K562 (cell line): ENCODE results near the gene DEDD2. TPM values are rescaled to one million over a fixed set of nuclear protein-coding genes. Genes with fewer than 3 reads are reported as not detected.

ENCODE experiments used
- ATAC-seq: fragments of 200-7000 bp; cut with Tn5 transposase; 3 replicates; pipeline ENCODE4 v1.9.1; 2020; ENCODE audit warnings: moderate library complexity
- BruUV-seq: library from RNA; stranded (reverse); fragments of 400-500 nt; replicated peaks from 2 replicates; lab custom pipeline; 2021; lab: Mats Ljungman, UMichigan
- CTCF ChIA-PET: fragments of 300-600 bp; formaldehyde crosslinking; extraction: SDS; loops from one replicate; lab custom pipeline; 2021; ENCODE audit warnings: low intra/inter-chr PET ratio; lab: Yijun Ruan, JAX
- POLR2A ChIA-PET: fragments of 300-600, 350-650 bp; sonication (Branson Sonifier 250); formaldehyde crosslinking; extraction: SDS; loops from one replicate; lab custom pipeline; 2021; ENCODE audit warnings: antibody characterized with exemption, inconsistent platforms; lab: Yijun Ruan, JAX
- DNase-seq, 4 experiments: peaks; one replicate each; pipeline versions ENCODE4 v3.0.0 to v3.0.0-alpha.2; 2011 to 2018; ENCODE audit warnings: low spot score in 3 of 4, mixed read lengths in 3 of 4; ENCODE audit errors: extremely low read depth in 1 of 4
- FAIRE-seq: peaks from 2 replicates; lab custom pipeline; 2011; peaks lifted over from hg19 to GRCh38; lab: Jason Lieb, UNC
- H2AFZ ChIP-seq: 2 replicates; pipeline ENCODE4 v1.6.0; 2011; ENCODE audit warnings: low read depth, low read length, control low read depth, inconsistent platforms
- H3K27ac ChIP-seq: fragments of 200-600 bp; 3 replicates; pipeline ENCODE4 v1.8.0; 2011; ENCODE audit warnings: low read depth, mild to moderate bottlenecking, control low read depth, inconsistent platforms, low read length, moderate library complexity, mixed read lengths; ENCODE audit errors: extremely low read depth
- H3K27me3 ChIP-seq, 2 experiments: fragments of 300-600 bp in 1 of 2; 2 replicates in 1 of 2; 3 replicates in 1 of 2; pipeline versions ENCODE4 v1.6.0 to v1.8.0; 2011; ENCODE audit warnings: inconsistent platforms in 2 of 2, low read length in 2 of 2, mild to moderate bottlenecking in 1 of 2, mixed read lengths in 1 of 2, moderate library complexity in 1 of 2; ENCODE audit not compliant: control insufficient read depth in 2 of 2, insufficient read depth in 2 of 2
- H3K36me3 ChIP-seq: fragments of 300-600 bp; 3 replicates; pipeline ENCODE4 v1.8.0; 2011; ENCODE audit warnings: mild to moderate bottlenecking, low read length, inconsistent platforms; ENCODE audit not compliant: control insufficient read depth, insufficient read depth
- H3K4me1 ChIP-seq, 2 experiments: fragments of 200-600 bp in 1 of 2; replicated peaks in 1 of 2; 2 replicates in 1 of 2; 3 replicates in 1 of 2; pipeline versions ENCODE4 v1.5.1 to v1.8.0; 2011; ENCODE audit warnings: inconsistent platforms in 2 of 2, low read length in 2 of 2, mild to moderate bottlenecking in 1 of 2, mixed read lengths in 1 of 2, moderate library complexity in 1 of 2; ENCODE audit not compliant: control insufficient read depth in 2 of 2, insufficient read depth in 2 of 2
- H3K4me2 ChIP-seq: 2 replicates; pipeline ENCODE4 v1.6.1; 2011; ENCODE audit warnings: low read length, control low read depth, inconsistent platforms, mixed read lengths; ENCODE audit not compliant: insufficient read depth
- H3K4me3 ChIP-seq: fragments of 200-600 bp; sonication (generic), shearing (Covaris generic); 2 replicates; pipeline ENCODE4 v1.5.1; 2016; ENCODE audit warnings: control low read depth, inconsistent platforms
- H3K79me2 ChIP-seq: fragments of 200-600 bp; 3 replicates; pipeline ENCODE4 v1.8.0; 2011; ENCODE audit warnings: low read length, inconsistent platforms; ENCODE audit not compliant: control insufficient read depth, insufficient read depth
- H3K9ac ChIP-seq, 2 experiments: 2 replicates each; pipeline versions ENCODE4 v1.6.0 to v1.6.1; 2011; ENCODE audit warnings: low read depth in 2 of 2, low read length in 2 of 2, control low read depth in 1 of 2, inconsistent platforms in 1 of 2, mild to moderate bottlenecking in 1 of 2, mixed read lengths in 1 of 2; ENCODE audit not compliant: insufficient read depth in 1 of 2
- H3K9me1 ChIP-seq: one replicate; pipeline ENCODE4 v1.6.0; 2011; ENCODE audit warnings: inconsistent platforms, mild to moderate bottlenecking, low read length, moderate library complexity; ENCODE audit not compliant: control insufficient read depth, insufficient read depth
- H3K9me3 ChIP-seq: replicated peaks from 2 replicates; pipeline ENCODE4 v1.5.1; 2011; ENCODE audit warnings: low read depth, low read length, inconsistent platforms; ENCODE audit not compliant: control insufficient read depth, insufficient read depth
- H4K20me1 ChIP-seq: replicated peaks from 2 replicates; pipeline ENCODE4 v1.6.1; 2011; ENCODE audit warnings: low read length, inconsistent platforms, mixed read lengths; ENCODE audit not compliant: control insufficient read depth, insufficient read depth
- KAT8 ChIP-seq: fragments of 450-650 bp; IDR thresholded peaks from 2 replicates; pipeline ENCODE4 v1.6.1; 2016; ENCODE audit warnings: low read depth, mild to moderate bottlenecking
- KDM4B ChIP-seq, 2 experiments: fragments of 450-650 bp in 1 of 2; sonication (generic) in 1 of 2; IDR thresholded peaks; 2 replicates each; pipeline ENCODE4 v1.6.1; 2016 to 2017; ENCODE audit warnings: borderline replicate concordance in 2 of 2, antibody characterized with exemption in 1 of 2, low read depth in 1 of 2, mild to moderate bottlenecking in 1 of 2
- WGBS: fragments of 100-300 bp; shearing (Covaris generic); methylation state at CpG from one replicate; pipeline ENCODE4 v1.1.6; 2016; ENCODE audit warnings: low coverage, mixed read lengths; ENCODE audit not compliant: insufficient coverage; ENCODE audit errors: missing lambda C conversion rate; 5-methylcytosine and 5-hydroxymethylcytosine counted together
- in situ Hi-C: fragments of 300-500 bp; cut with MboI; formaldehyde crosslinking; loops from 4 replicates; pipeline ENCODE4 v1.15.0; 2018; ENCODE audit warnings: inconsistent platforms, mixed read lengths
- intact Hi-C: fragments of 100-400 bp; cut with micrococcal nuclease; formaldehyde crosslinking; loops from 2 replicates; pipeline ENCODE4 v1.14.2; 2022
- polyA plus RNA-seq, 8 experiments: library from polyadenylated mRNA; depleted of rRNA in 4 of 8; stranded (reverse) in 5 of 8; unstranded in 3 of 8; fragments of >200 nt; fragmentation: Nextera tagmentation in 2 of 8; fragmentation: Illumina TruSeq in 1 of 8; extraction: Ambion mirVana in 2 of 8; extraction: Trizol in 1 of 8; gene quantifications; 2 replicates each; pipeline versions ENCODE4 v1.2.1 to v1.2.3, GENCODE V29; 2011 to 2014; ENCODE audit warnings: inconsistent platforms in 1 of 8, missing spikeins in 1 of 8
- total RNA-seq, 7 experiments: library from RNA; depleted of rRNA in 6 of 7; stranded (reverse); fragments of >200 nt in 6 of 7; fragmentation: Illumina TruSeq in 2 of 7; extraction: Trizol in 2 of 7; gene quantifications; 2 replicates each; pipeline versions ENCODE4 v1.2.1 to v1.2.3, GENCODE V29; 2011 to 2021; ENCODE audit warnings: low replicate concordance in 1 of 7
- TF ChIP-seq, protein P1 (sequence below): fragments of 450-650 bp; IDR thresholded peaks from 2 replicates; pipeline ENCODE4 v1.6.1; 2016; ENCODE audit warnings: mild to moderate bottlenecking, moderate library complexity
- TF ChIP-seq, protein P2 (sequence below): sonication (generic); formaldehyde crosslinking; IDR thresholded peaks from 2 replicates; pipeline ENCODE4 v1.8.0; 2022; ENCODE audit warnings: missing genetic modification reagents, mild to moderate bottlenecking, moderate library complexity, borderline replicate concordance
- TF ChIP-seq, protein P3 (sequence below), 3 experiments: IDR thresholded peaks in 2 of 3; conservative IDR thresholded peaks in 1 of 3; 2 replicates each; pipeline ENCODE4 v1.5.1; 2011 to 2012; ENCODE audit warnings: low read length in 3 of 3, mild to moderate bottlenecking in 3 of 3, control low read depth in 2 of 3, improper control_type of control experiment in 1 of 3, inconsistent platforms in 1 of 3, low read depth in 1 of 3, mixed read lengths in 1 of 3, moderate library complexity in 1 of 3; ENCODE audit not compliant: insufficient read depth in 2 of 3

DEDD2 gene
- total and polyA plus RNA-seq, 9 of the 15 experiments (the other 6 are each of a cell fraction or from before 2014, with no cell fraction given) = 4.3 to 43.0 (median 29.2) TPM

DNA sequence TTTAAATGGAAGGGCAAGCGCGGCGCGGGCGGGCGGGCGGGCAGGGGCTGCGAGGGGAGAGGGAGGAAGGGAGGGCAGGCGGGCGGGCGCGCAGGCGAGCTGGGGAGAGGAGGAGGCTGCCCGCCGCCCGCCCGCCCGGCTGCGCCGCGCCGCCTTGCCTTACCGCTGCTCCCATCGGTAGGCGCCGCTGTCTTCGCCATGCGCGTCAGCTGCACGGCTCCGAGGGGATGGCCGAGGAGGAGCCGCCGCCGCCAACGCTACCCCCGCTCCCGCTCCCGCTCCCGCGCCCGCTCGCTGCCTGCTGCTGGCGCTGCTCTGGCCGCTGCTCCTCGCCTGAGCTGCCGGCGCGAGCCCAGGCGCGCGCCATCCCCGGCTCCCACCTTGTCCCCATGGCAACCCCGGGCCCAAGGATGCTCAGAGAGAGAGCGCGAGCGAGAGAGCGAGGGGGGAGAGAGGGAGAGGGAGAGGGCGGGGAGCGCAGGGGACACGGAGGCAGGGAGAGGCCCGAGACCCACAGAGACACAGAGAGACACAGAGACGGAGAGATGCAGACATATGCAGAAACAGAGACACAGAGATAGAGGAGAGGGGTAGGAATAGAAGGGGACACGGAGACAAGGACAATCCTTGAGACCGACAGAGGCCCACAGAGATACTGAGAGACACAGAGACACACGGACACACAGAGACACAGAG is 40.3 kb downstream of the DEDD2 start:
- no peak overlapping the region for H2AFZ ChIP-seq
- H3K4me2 ChIP-seq = no peak overlapping the region
- in situ Hi-C loops (no loop called here), intact Hi-C loops (no loop called here)
- no peaks in the 10 kb centered on the region for H3K9me1 ChIP-seq
- no peak overlapping the region for H3K27ac ChIP-seq
- H3K27me3 ChIP-seq = peaks cover 48 to 83% of the 10 kb centered on the region in 2 experiments
- DNase-seq (peak; percentile 59 to 76 (median 70)), ATAC-seq (peak; percentile 96), FAIRE-seq (no peak)
- peaks cover 0 to 15% of the 10 kb centered on the region in 2 experiments; a peak in 3 of 5 replicates for H3K4me1 ChIP-seq
- no peaks in the 10 kb centered on the region for H3K9me3 ChIP-seq
- no peaks in the 10 kb centered on the region for H3K79me2 ChIP-seq
- ChIA-PET CTCF (interaction anchor here (0.6 to 0.9 kb wide), 2 partner anchors 69 to 226 kb away, joined by 3 read pairs; no protein-coding TSS in a partner anchor), POLR2A (interaction anchor here (1.1 to 1.2 kb wide), 2 partner anchors 12 to 14 kb away, joined by 3 to 4 read pairs; no protein-coding TSS in a partner anchor)
- no peaks in the 10 kb centered on the region for H3K36me3 ChIP-seq
- H3K4me3 ChIP-seq = no peak overlapping the region
- no TSS peak for BruUV-seq
- WGBS = 0% methylated on average over 8 of the region's 66 CpGs
- H4K20me1 ChIP-seq = peaks cover 19% of the 10 kb centered on the region; the same call in 1 of the 2 replicates
- H3K9ac ChIP-seq = no peak overlapping the region
- TF ChIP-seq, protein P1, sequence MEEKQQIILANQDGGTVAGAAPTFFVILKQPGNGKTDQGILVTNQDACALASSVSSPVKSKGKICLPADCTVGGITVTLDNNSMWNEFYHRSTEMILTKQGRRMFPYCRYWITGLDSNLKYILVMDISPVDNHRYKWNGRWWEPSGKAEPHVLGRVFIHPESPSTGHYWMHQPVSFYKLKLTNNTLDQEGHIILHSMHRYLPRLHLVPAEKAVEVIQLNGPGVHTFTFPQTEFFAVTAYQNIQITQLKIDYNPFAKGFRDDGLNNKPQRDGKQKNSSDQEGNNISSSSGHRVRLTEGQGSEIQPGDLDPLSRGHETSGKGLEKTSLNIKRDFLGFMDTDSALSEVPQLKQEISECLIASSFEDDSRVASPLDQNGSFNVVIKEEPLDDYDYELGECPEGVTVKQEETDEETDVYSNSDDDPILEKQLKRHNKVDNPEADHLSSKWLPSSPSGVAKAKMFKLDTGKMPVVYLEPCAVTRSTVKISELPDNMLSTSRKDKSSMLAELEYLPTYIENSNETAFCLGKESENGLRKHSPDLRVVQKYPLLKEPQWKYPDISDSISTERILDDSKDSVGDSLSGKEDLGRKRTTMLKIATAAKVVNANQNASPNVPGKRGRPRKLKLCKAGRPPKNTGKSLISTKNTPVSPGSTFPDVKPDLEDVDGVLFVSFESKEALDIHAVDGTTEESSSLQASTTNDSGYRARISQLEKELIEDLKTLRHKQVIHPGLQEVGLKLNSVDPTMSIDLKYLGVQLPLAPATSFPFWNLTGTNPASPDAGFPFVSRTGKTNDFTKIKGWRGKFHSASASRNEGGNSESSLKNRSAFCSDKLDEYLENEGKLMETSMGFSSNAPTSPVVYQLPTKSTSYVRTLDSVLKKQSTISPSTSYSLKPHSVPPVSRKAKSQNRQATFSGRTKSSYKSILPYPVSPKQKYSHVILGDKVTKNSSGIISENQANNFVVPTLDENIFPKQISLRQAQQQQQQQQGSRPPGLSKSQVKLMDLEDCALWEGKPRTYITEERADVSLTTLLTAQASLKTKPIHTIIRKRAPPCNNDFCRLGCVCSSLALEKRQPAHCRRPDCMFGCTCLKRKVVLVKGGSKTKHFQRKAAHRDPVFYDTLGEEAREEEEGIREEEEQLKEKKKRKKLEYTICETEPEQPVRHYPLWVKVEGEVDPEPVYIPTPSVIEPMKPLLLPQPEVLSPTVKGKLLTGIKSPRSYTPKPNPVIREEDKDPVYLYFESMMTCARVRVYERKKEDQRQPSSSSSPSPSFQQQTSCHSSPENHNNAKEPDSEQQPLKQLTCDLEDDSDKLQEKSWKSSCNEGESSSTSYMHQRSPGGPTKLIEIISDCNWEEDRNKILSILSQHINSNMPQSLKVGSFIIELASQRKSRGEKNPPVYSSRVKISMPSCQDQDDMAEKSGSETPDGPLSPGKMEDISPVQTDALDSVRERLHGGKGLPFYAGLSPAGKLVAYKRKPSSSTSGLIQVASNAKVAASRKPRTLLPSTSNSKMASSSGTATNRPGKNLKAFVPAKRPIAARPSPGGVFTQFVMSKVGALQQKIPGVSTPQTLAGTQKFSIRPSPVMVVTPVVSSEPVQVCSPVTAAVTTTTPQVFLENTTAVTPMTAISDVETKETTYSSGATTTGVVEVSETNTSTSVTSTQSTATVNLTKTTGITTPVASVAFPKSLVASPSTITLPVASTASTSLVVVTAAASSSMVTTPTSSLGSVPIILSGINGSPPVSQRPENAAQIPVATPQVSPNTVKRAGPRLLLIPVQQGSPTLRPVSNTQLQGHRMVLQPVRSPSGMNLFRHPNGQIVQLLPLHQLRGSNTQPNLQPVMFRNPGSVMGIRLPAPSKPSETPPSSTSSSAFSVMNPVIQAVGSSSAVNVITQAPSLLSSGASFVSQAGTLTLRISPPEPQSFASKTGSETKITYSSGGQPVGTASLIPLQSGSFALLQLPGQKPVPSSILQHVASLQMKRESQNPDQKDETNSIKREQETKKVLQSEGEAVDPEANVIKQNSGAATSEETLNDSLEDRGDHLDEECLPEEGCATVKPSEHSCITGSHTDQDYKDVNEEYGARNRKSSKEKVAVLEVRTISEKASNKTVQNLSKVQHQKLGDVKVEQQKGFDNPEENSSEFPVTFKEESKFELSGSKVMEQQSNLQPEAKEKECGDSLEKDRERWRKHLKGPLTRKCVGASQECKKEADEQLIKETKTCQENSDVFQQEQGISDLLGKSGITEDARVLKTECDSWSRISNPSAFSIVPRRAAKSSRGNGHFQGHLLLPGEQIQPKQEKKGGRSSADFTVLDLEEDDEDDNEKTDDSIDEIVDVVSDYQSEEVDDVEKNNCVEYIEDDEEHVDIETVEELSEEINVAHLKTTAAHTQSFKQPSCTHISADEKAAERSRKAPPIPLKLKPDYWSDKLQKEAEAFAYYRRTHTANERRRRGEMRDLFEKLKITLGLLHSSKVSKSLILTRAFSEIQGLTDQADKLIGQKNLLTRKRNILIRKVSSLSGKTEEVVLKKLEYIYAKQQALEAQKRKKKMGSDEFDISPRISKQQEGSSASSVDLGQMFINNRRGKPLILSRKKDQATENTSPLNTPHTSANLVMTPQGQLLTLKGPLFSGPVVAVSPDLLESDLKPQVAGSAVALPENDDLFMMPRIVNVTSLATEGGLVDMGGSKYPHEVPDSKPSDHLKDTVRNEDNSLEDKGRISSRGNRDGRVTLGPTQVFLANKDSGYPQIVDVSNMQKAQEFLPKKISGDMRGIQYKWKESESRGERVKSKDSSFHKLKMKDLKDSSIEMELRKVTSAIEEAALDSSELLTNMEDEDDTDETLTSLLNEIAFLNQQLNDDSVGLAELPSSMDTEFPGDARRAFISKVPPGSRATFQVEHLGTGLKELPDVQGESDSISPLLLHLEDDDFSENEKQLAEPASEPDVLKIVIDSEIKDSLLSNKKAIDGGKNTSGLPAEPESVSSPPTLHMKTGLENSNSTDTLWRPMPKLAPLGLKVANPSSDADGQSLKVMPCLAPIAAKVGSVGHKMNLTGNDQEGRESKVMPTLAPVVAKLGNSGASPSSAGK = no peak
- TF ChIP-seq KDM4B (IDR thresholded peaks at IDR 0.05; ENCODE audit: borderline replicate concordance in 2 of 2, low read depth in 1 of 2) = no peak
- TF ChIP-seq, protein P2, sequence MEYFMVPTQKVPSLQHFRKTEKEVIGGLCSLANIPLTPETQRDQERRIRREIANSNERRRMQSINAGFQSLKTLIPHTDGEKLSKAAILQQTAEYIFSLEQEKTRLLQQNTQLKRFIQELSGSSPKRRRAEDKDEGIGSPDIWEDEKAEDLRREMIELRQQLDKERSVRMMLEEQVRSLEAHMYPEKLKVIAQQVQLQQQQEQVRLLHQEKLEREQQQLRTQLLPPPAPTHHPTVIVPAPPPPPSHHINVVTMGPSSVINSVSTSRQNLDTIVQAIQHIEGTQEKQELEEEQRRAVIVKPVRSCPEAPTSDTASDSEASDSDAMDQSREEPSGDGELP (CRISPR knock-in tag) = peak; percentile 68
- no peak for TF ChIP-seq KAT8
- TF ChIP-seq, protein P3, sequence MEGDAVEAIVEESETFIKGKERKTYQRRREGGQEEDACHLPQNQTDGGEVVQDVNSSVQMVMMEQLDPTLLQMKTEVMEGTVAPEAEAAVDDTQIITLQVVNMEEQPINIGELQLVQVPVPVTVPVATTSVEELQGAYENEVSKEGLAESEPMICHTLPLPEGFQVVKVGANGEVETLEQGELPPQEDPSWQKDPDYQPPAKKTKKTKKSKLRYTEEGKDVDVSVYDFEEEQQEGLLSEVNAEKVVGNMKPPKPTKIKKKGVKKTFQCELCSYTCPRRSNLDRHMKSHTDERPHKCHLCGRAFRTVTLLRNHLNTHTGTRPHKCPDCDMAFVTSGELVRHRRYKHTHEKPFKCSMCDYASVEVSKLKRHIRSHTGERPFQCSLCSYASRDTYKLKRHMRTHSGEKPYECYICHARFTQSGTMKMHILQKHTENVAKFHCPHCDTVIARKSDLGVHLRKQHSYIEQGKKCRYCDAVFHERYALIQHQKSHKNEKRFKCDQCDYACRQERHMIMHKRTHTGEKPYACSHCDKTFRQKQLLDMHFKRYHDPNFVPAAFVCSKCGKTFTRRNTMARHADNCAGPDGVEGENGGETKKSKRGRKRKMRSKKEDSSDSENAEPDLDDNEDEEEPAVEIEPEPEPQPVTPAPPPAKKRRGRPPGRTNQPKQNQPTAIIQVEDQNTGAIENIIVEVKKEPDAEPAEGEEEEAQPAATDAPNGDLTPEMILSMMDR (IDR thresholded peaks at IDR 0.05 in 2 of 3, conservative IDR thresholded peaks at IDR 0.05 in 1 of 3; ENCODE audit: insufficient read depth in 2 of 3, low read depth in 1 of 3, low read length in 3 of 3) = peak in 2 of 3 experiments; percentile 30 to 56; a peak in 4 of 6 replicates
